ENCODE results near the gene IRAK2. TPM values are rescaled to one million over a fixed set of nuclear protein-coding genes. Genes with fewer than 3 reads are reported as not detected.
"Not testable (repeated sequence)": the region's sequence is repeated elsewhere in the genome, so short reads cannot be mapped to it uniquely, and the experiment has no call there.

IRAK2 gene
- total RNA-seq, 1 experiment from 2014 or later = 25.1 TPM

- ChIA-PET CTCF (interaction anchor here (0.6 kb wide), 1 partner anchor 58 kb away, joined by 3 read pairs; no protein-coding TSS in a partner anchor), POLR2A (interaction anchor here (0.6 kb wide), 1 partner anchor 198 kb away, joined by 3 read pairs; no protein-coding TSS in a partner anchor)
- H3K4me1 ChIP-seq (ENCODE audit: control insufficient read depth, insufficient read depth, low read length) = no peaks in the 10 kb centered on the region
- no peaks in the 10 kb centered on the region for H3K27me3 ChIP-seq (ENCODE audit: control insufficient read depth, insufficient read depth, low read length)
- intact Hi-C loops (cut with micrococcal nuclease; ENCODE audit: unreplicated experiment) = no loop called here
- no peak overlapping the region for H3K27ac ChIP-seq (ENCODE audit: low read length)
- TF ChIP-seq REST (IDR thresholded peaks at IDR 0.05; ENCODE audit: insufficient read depth in 1 of 2, low read depth in 2 of 2, low read length in 1 of 2) (no peak), CTCF (IDR thresholded peaks at IDR 0.05) (peak; percentile 51), POLR2AphosphoS5 (IDR thresholded peaks at IDR 0.05; ENCODE audit: low read depth, low read length) (no peak), TCF7L2 (IDR thresholded peaks at IDR 0.05; ENCODE audit: low read depth, low read length) (no peak)
- no peaks in the 10 kb centered on the region for H3K9me3 ChIP-seq (ENCODE audit: control insufficient read depth, insufficient read depth, low read depth, low read length)
- BruUV-seq (replicated peaks) = no TSS peak
- peak; percentile 83; the same call in 1 of the 2 replicates for ATAC-seq
- H3K4me3 ChIP-seq (ENCODE audit: low read depth in 2 of 2, low read length in 2 of 2) = no peak overlapping the region
- peaks cover 8% of the 10 kb centered on the region for H3K36me3 ChIP-seq (ENCODE audit: control insufficient read depth, insufficient read depth, low read length)
- no peak for DNase-seq (ENCODE audit: low read depth, low spot score)
- in situ Hi-C loops (cut with HindIII; ENCODE audit: low pct_unique_long_range_greater_than_20kb, low sequenced_read_pairs) = no loop called here
Observed at GRCh38 chr3:10263646-10264363, 99.1 kb downstream of the IRAK2 start.

GRCh38 chr3:10265833-10266232 is 101.1 kb downstream of the IRAK2 start:
- POLR2A ChIA-PET = no interaction called here
- CTCF ChIA-PET = interaction anchor here (0.6 kb wide), 1 partner anchor 72 kb away, joined by 3 read pairs; no protein-coding TSS in a partner anchor

DNA sequence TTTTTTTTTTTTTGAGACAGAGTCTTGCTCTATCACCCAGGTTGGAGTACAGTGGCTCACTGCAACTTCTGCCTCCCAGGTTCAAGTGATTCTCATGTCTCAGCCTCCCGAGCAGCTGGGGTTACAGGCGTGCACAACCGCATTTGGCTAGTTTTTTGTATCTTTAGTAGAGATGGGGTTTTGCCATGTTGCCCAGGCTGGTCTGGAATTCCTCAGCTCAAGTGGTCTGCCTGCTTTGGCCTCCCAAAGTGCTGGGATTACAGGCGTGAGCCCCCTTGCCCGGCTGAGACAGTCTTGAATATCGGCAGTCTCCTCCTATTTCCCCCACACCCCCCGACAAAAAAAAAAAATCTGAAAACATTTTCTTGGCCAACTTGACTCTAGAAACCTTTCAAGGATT is 102.2 kb downstream of the IRAK2 start:
- H3K27ac ChIP-seq (ENCODE audit: low read length); CTCF ChIA-PET; BruUV-seq (replicated peaks); H3K4me1 ChIP-seq (ENCODE audit: control insufficient read depth, insufficient read depth, low read length); H3K36me3 ChIP-seq (ENCODE audit: control insufficient read depth, insufficient read depth, low read length); H3K27me3 ChIP-seq (ENCODE audit: control insufficient read depth, insufficient read depth, low read length); in situ Hi-C loops (cut with HindIII; ENCODE audit: low pct_unique_long_range_greater_than_20kb, low sequenced_read_pairs); DNase-seq (ENCODE audit: low read depth, low spot score); H3K4me3 ChIP-seq (ENCODE audit: low read depth in 2 of 2, low read length in 2 of 2); intact Hi-C loops (cut with micrococcal nuclease; ENCODE audit: unreplicated experiment); H3K9me3 ChIP-seq (ENCODE audit: control insufficient read depth, insufficient read depth, low read depth, low read length); ATAC-seq; POLR2A ChIA-PET: not testable (repeated sequence)

More at GRCh38 chr3:10265833-10266232, 101.1 kb downstream of the IRAK2 start:
- in situ Hi-C loops (cut with HindIII; ENCODE audit: low pct_unique_long_range_greater_than_20kb, low sequenced_read_pairs) = no loop called here
- no TSS peak for BruUV-seq (replicated peaks)
- Histone ChIP-seq H3K27me3 (ENCODE audit: control insufficient read depth, insufficient read depth, low read length) (no peaks in the 10 kb centered on the region), H3K36me3 (ENCODE audit: control insufficient read depth, insufficient read depth, low read length) (peaks cover 8% of the 10 kb centered on the region), H3K4me1 (ENCODE audit: control insufficient read depth, insufficient read depth, low read length) (no peaks in the 10 kb centered on the region), H3K4me3 (ENCODE audit: low read depth in 2 of 2, low read length in 2 of 2) (no peak overlapping the region), H3K27ac (ENCODE audit: low read length) (no peak overlapping the region), H3K9me3 (ENCODE audit: control insufficient read depth, insufficient read depth, low read depth, low read length) (no peaks in the 10 kb centered on the region)
- ATAC-seq (no peak), DNase-seq (ENCODE audit: low read depth, low spot score) (no peak)
- intact Hi-C loops (cut with micrococcal nuclease; ENCODE audit: unreplicated experiment) = no loop called here
- TF ChIP-seq CTCF (IDR thresholded peaks at IDR 0.05) (no peak), POLR2AphosphoS5 (IDR thresholded peaks at IDR 0.05; ENCODE audit: low read depth, low read length) (no peak), TCF7L2 (IDR thresholded peaks at IDR 0.05; ENCODE audit: low read depth, low read length) (no peak), SIN3A (IDR thresholded peaks at IDR 0.05; ENCODE audit: borderline replicate concordance, insufficient read depth, low read depth, low read length) (no peak)

Data from Panc1 (cell line).